HG03097 (cell line): ENCODE measurements around the gene DCAKD.

Experiments
- ATAC-seq: cut with Tn5 transposase; IDR thresholded peaks from one replicate; pipeline ENCODE4 v1.9.1; 2021; ENCODE audit not compliant: unreplicated experiment, low FRiP score

The DCAKD gene

GRCh38 chr17:45032174-45032541, 19.3 kb downstream of the DCAKD start:
- ATAC-seq = no peak

GRCh38 chr17:45031231-45032173, 19.9 kb downstream of the DCAKD start:
- ATAC-seq = no peak

GRCh38 chr17:45030733-45031132, 20.7 kb downstream of the DCAKD start:
- ATAC-seq = no peak

GRCh38 chr17:45029758-45030423, 21.5 kb downstream of the DCAKD start:
- ATAC-seq = no peak

- ATAC-seq = no peak
Measured at GRCh38 chr17:45029096-45029495, 22.3 kb downstream of the DCAKD start.

- ATAC-seq = no peak
Measured at GRCh38 chr17:45022655-45023339, 28.6 kb downstream of the DCAKD start.

- ATAC-seq = no peak
Measured at GRCh38 chr17:45022288-45022648, 29.2 kb downstream of the DCAKD start.

- ATAC-seq = no peak
Measured at GRCh38 chr17:45021607-45022287, 29.7 kb downstream of the DCAKD start.

GRCh38 chr17:45020354-45021138, 30.9 kb downstream of the DCAKD start:
- ATAC-seq = no peak

GRCh38 chr17:45018848-45019711, 32.4 kb downstream of the DCAKD start:
- ATAC-seq = no peak

- no peak for ATAC-seq
Measured at GRCh38 chr17:45018514-45018847, 33.0 kb downstream of the DCAKD start.

- no peak for ATAC-seq
Measured at GRCh38 chr17:45016823-45017222, 34.6 kb downstream of the DCAKD start.

- no peak for ATAC-seq
Measured at GRCh38 chr17:45016237-45016636, 35.2 kb downstream of the DCAKD start.

GRCh38 chr17:45013021-45013997, 38.1 kb downstream of the DCAKD start:
- no peak for ATAC-seq

- ATAC-seq = no peak
Measured at GRCh38 chr17:45011767-45012166, 39.7 kb downstream of the DCAKD start.

GRCh38 chr17:45009676-45010467, 41.6 kb downstream of the DCAKD start:
- no peak for ATAC-seq

- ATAC-seq = no peak
Measured at GRCh38 chr17:45008216-45008615, 43.2 kb downstream of the DCAKD start.
